K562 (cell line): ENCODE measurements around the gene CLN5. TPM values are rescaled to one million over a fixed set of nuclear protein-coding genes. Genes with fewer than 3 reads are reported as not detected.
A peak's percentile ranks its signal among the peaks of the same experiment; 100 is the strongest.

Source experiments
- CEBPG ChIP-seq, 3 experiments: fragments of 200-800 bp in 1 of 3; sonication (Bioruptor generic) in 1 of 3; sonication (generic) in 1 of 3; formaldehyde crosslinking in 1 of 3; IDR thresholded peaks in 2 of 3; conservative IDR thresholded peaks in 1 of 3; 2 replicates each; pipeline versions ENCODE4 v1.6.1 to v1.8.0; 2016 to 2022; ENCODE audit warnings: missing compliant biosample characterization in 2 of 3, missing genetic modification characterization in 2 of 3, mild to moderate bottlenecking in 1 of 3, missing genetic modification reagents in 1 of 3
- ETS1 ChIP-seq: conservative IDR thresholded peaks from 2 replicates; pipeline ENCODE4 v1.6.1; 2011; ENCODE audit warnings: low read depth, mild to moderate bottlenecking, low read length; ENCODE audit not compliant: control insufficient read depth
- FOXJ3 ChIP-seq: sonication (generic); formaldehyde crosslinking; IDR thresholded peaks from 2 replicates; pipeline ENCODE4 v1.4.0; 2020; ENCODE audit warnings: mild to moderate bottlenecking, missing genetic modification reagents
- JUN ChIP-seq, 2 experiments: sonication (generic) in 1 of 2; formaldehyde crosslinking in 1 of 2; IDR thresholded peaks; 2 replicates each; pipeline versions ENCODE4 v1.6.1 to v1.8.0; 2012 to 2022; ENCODE audit warnings: borderline replicate concordance in 2 of 2, mild to moderate bottlenecking in 2 of 2, improper control_type of control experiment in 1 of 2, low read depth in 1 of 2, low read length in 1 of 2, missing genetic modification reagents in 1 of 2
- NELFE ChIP-seq: IDR thresholded peaks from 2 replicates; pipeline ENCODE4 v1.6.1; 2011; ENCODE audit warnings: mild to moderate bottlenecking; ENCODE audit not compliant: insufficient read depth, insufficient read length
- PML ChIP-seq: IDR thresholded peaks from 2 replicates; pipeline ENCODE4 v1.6.1; 2012; ENCODE audit warnings: low read length, inconsistent platforms
- RHOXF2B ChIP-seq: fragments of 250-450 bp; sonication (Bioruptor Pico); conservative IDR thresholded peaks from 2 replicates; pipeline ENCODE4 v1.5.1; 2021
- SMAD2 ChIP-seq: fragments of 150-350 bp; IDR thresholded peaks from 2 replicates; pipeline ENCODE4 v1.6.1; 2014; ENCODE audit warnings: low read depth, mild to moderate bottlenecking, low read length
- ZFP1 ChIP-seq: fragments of 450-650 bp; formaldehyde crosslinking; IDR thresholded peaks from 2 replicates; pipeline ENCODE4 v1.4.0; 2020; ENCODE audit warnings: mild to moderate bottlenecking, mixed read lengths
- ZMIZ1 ChIP-seq, 2 experiments: fragments of 150-350 bp in 1 of 2; IDR thresholded peaks; 2 replicates each; pipeline ENCODE4 v1.6.1; 2012 to 2016; ENCODE audit warnings: low read depth in 2 of 2, low read length in 2 of 2, mild to moderate bottlenecking in 1 of 2, moderate library complexity in 1 of 2
- ZNF318 ChIP-seq, 2 experiments: fragments of 450-650 bp; IDR thresholded peaks; 2 replicates each; pipeline ENCODE4 v1.6.1; 2016; ENCODE audit warnings: mild to moderate bottlenecking in 2 of 2, borderline replicate concordance in 1 of 2, low read depth in 1 of 2, moderate library complexity in 1 of 2
- ZNF561 ChIP-seq: fragments of 450-650 bp; formaldehyde crosslinking; conservative IDR thresholded peaks from 2 replicates; pipeline ENCODE4 v1.4.0; 2020; ENCODE audit warnings: mild to moderate bottlenecking, moderate library complexity
- polyA plus RNA-seq, 8 experiments: library from polyadenylated mRNA; depleted of rRNA in 4 of 8; stranded (reverse) in 5 of 8; unstranded in 3 of 8; fragments of >200 nt; fragmentation: Nextera tagmentation in 2 of 8; fragmentation: Illumina TruSeq in 1 of 8; extraction: Ambion mirVana in 2 of 8; extraction: Trizol in 1 of 8; gene quantifications; 2 replicates each; pipeline versions ENCODE4 v1.2.1 to v1.2.3, GENCODE V29; 2011 to 2014; ENCODE audit warnings: inconsistent platforms in 1 of 8, missing spikeins in 1 of 8
- total RNA-seq, 7 experiments: library from RNA; depleted of rRNA in 6 of 7; stranded (reverse); fragments of >200 nt in 6 of 7; fragmentation: Illumina TruSeq in 2 of 7; extraction: Trizol in 2 of 7; gene quantifications; 2 replicates each; pipeline versions ENCODE4 v1.2.1 to v1.2.3, GENCODE V29; 2011 to 2021; ENCODE audit warnings: low replicate concordance in 1 of 7

CLN5 gene
- total and polyA plus RNA-seq, 9 of the 15 experiments (the other 6 are each of a cell fraction or from before 2014, with no cell fraction given) = 4.6 to 11.5 (median 7.2) TPM

GRCh38 chr13:76991796-76992547 lies at the start of gene CLN5 (continued):
- TF ChIP-seq CEBPG (CRISPR knock-in tag; IDR thresholded peaks at IDR 0.05) (no peak), CEBPG (tag; conservative IDR thresholded peaks at IDR 0.05 in 1 of 2, IDR thresholded peaks at IDR 0.05 in 1 of 2) (no peak), ETS1 (peak; percentile 44; the same call in 1 of the 2 replicates), ZMIZ1 (IDR thresholded peaks at IDR 0.05; ENCODE audit: low read depth in 2 of 2, low read length in 2 of 2) (no peak), NELFE (no peak), RHOXF2B (CRISPR knock-in tag) (no peak), ZFP1 (CRISPR knock-in tag) (no peak), ZNF561 (CRISPR knock-in tag) (no peak), PML (peak; percentile 66; the same call in 1 of the 2 replicates), FOXJ3 (CRISPR knock-in tag) (no peak), JUN (IDR thresholded peaks at IDR 0.05; ENCODE audit: borderline replicate concordance, low read depth, low read length) (no peak), JUN (CRISPR knock-in tag; IDR thresholded peaks at IDR 0.05; ENCODE audit: borderline replicate concordance) (no peak), SMAD2 (no peak), ZNF318 (IDR thresholded peaks at IDR 0.05; ENCODE audit: borderline replicate concordance in 1 of 2, low read depth in 1 of 2) (no peak)
